Bronchial epithelial cell (primary cell): ENCODE data around the gene DOK6. TPM values are rescaled to one million over a fixed set of nuclear protein-coding genes. Genes with fewer than 3 reads are reported as not detected.
"Not testable (repeated sequence)": the region's sequence is repeated elsewhere in the genome, so short reads cannot be mapped to it uniquely, and the experiment has no call there.

Source experiments
- DNase-seq: peaks from one replicate; pipeline ENCODE4 v3.0.0-alpha.2; 2010; ENCODE audit warnings: low read depth
- FAIRE-seq: peaks from 2 replicates; lab custom pipeline; 2011; peaks lifted over from hg19 to GRCh38; lab: Jason Lieb, UNC
- H3K27me3 ChIP-seq: 2 replicates; pipeline ENCODE4 v1.5.1; 2011; ENCODE audit warnings: low read length; ENCODE audit not compliant: control insufficient read depth, insufficient read depth
- H3K36me3 ChIP-seq: 2 replicates; pipeline ENCODE4 v1.5.1; 2011; ENCODE audit warnings: low read length; ENCODE audit not compliant: control insufficient read depth, insufficient read depth
- H3K4me3 ChIP-seq: 2 replicates; pipeline ENCODE4 v1.5.1; 2011; ENCODE audit warnings: mild to moderate bottlenecking, low read depth, low read length, control low read depth
- total RNA-seq: library from RNA; depleted of rRNA; stranded (reverse); fragments of >200 nt; gene quantifications from 2 replicates; pipeline ENCODE4 v1.2.1, GENCODE V29; 2014
- TF ChIP-seq, protein P1 (sequence below): IDR thresholded peaks from 2 replicates; pipeline ENCODE4 v1.5.1; 2011; ENCODE audit warnings: mild to moderate bottlenecking, moderate library complexity, low read length, control low read depth, inconsistent platforms; ENCODE audit not compliant: insufficient read depth, severe bottlenecking

Gene DOK6
- total RNA-seq, 1 donor from 2014 or later = not detected

DNA sequence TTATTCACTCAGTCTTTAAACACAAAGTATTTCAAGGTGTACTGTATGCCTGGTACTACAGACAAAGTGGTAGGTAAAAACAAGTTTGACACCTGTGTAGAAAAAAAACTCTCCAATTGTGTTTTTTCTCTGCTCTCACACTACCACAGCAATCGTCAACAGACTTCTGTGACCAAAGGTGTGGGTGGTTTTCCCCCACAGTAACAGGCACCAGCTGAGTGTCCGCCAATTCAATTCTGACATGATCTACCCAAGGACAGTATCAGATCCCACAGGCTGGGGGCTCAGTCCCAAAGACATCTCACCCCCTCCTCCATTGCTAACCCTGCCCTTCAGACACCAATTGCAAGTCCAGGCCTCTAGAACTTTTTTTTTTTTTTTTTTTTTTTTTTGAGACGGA, 475.8 kb downstream of the DOK6 start:
- no peak overlapping the region for H3K4me3 ChIP-seq
- TF ChIP-seq, protein P1, sequence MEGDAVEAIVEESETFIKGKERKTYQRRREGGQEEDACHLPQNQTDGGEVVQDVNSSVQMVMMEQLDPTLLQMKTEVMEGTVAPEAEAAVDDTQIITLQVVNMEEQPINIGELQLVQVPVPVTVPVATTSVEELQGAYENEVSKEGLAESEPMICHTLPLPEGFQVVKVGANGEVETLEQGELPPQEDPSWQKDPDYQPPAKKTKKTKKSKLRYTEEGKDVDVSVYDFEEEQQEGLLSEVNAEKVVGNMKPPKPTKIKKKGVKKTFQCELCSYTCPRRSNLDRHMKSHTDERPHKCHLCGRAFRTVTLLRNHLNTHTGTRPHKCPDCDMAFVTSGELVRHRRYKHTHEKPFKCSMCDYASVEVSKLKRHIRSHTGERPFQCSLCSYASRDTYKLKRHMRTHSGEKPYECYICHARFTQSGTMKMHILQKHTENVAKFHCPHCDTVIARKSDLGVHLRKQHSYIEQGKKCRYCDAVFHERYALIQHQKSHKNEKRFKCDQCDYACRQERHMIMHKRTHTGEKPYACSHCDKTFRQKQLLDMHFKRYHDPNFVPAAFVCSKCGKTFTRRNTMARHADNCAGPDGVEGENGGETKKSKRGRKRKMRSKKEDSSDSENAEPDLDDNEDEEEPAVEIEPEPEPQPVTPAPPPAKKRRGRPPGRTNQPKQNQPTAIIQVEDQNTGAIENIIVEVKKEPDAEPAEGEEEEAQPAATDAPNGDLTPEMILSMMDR = no peak
- no peaks in the 10 kb centered on the region for H3K27me3 ChIP-seq
- DNase-seq = no peak
- no peaks in the 10 kb centered on the region for H3K36me3 ChIP-seq
- no peak for FAIRE-seq

DNA sequence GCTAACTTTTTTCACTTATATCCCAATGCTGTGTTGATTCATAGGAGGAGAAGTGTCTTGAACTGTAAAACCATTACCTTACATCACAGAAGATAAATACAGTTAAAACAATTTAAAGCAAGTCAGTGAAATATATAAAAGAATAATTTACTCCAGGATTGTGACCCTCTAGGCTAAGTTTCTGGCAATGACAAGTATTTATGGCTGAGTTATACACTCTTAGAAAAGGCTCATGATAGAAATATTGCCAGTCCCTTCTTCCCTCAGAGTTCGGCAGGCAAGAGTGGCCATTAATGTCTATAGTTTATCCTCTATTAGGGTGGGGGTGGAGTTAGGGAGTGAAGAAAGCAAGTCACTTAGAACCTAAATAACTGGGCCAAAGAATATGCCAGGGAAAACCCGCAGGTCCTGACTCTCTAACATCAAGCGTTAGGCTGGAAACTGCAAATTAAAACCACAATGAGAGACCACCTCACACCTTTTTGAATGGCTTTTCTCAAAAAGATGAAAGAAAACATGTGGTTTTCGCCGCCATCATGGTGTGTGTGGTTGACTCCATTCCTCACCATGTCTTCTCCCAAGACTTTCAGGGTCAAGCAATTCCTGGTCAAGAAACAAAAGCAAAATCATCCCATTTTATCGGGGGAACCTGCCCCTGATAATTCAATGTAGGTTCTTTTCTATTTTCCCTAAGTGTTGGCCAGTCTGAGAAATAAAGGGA, 477.7 kb downstream of the DOK6 start:
- Histone ChIP-seq H3K4me3 (no peak overlapping the region), H3K27me3 (no peaks in the 10 kb centered on the region), H3K36me3 (no peaks in the 10 kb centered on the region)
- TF ChIP-seq, protein P1 = no peak
- no peak for DNase-seq
- no peak for FAIRE-seq

DNA sequence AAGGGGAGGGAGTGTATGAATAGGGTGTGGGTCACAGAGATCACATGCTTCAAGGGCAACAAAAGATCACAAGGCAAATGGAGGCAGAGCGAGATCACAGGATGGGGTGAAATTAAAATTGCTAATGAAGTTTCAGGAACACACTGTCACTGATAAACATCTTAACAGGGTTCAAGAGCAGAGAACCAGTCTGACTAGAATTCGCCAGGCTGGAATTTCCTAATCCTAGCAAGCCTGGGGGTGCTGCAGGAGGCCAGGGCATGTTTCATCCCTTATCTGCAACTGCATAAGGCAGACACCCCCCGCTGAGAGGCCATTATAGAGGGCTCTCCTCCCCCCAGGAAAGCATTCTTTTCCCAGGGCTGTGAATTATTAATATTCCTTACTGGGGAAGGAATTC, 478.4 kb downstream of the DOK6 start:
- not testable (repeated sequence) for DNase-seq, H3K4me3 ChIP-seq, H3K27me3 ChIP-seq, FAIRE-seq, H3K36me3 ChIP-seq

DNA sequence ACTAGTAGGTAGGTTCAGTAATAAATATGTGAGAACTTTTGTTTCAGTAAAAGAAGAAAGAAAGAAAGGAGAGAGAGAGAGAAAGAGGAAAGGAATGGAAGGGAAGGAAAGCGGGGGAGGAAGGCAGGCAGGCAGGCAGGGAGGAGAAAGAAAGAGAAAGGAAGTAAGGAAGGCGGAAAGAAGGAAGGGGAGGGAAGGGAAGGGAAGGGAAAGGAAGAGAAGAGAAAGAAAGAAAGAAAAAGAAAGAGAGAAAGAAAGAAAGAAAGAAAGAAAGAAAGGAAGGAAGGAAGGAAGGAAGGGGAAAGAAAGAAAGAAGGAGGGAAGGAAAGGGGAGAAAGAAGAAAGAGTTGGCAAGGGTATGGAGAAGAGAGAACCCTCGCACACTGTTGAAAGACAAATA, 479.4 kb downstream of the DOK6 start:
- H3K27me3 ChIP-seq = no peaks in the 10 kb centered on the region
- TF ChIP-seq, protein P1 = no peak
- FAIRE-seq = no peak
- no peak for DNase-seq
- H3K4me3 ChIP-seq = no peak overlapping the region
- no peaks in the 10 kb centered on the region for H3K36me3 ChIP-seq

DNA sequence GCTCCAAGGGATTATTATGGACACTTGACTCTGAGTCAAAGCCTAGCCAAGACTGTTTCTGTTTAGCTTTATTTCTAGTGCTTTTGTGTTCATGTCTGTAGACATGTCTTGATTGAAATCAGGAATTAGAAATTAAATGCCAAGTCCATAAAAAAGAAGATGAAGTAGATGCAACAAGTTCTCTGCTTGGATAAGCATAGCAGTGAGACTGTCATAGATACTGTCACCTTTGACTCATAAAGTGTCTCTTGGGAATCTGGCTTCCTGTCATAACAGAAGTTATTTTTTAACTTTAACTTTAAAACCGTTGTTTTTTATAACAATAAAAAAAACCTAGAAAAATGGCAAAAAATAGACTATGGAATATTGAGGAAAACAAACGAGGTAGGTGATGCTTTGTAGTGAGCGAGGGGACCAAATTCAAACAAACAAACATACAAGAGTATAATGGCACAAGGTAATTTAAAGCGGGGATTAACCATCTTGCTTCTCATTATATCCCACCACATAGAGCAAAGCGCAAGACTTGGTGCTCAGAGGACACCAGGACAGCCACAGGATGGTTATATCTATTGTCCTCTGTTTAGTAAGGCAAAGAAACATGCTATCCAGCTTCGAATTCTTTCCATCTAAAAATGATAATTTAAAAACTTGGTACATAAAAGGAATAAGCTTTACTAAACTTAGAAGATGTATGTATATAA, 482.4 kb downstream of the DOK6 start:
- Histone ChIP-seq H3K27me3 (no peaks in the 10 kb centered on the region), H3K4me3 (no peak overlapping the region), H3K36me3 (no peaks in the 10 kb centered on the region)
- FAIRE-seq = no peak
- no peak for DNase-seq
- TF ChIP-seq, protein P1 = no peak

DNA sequence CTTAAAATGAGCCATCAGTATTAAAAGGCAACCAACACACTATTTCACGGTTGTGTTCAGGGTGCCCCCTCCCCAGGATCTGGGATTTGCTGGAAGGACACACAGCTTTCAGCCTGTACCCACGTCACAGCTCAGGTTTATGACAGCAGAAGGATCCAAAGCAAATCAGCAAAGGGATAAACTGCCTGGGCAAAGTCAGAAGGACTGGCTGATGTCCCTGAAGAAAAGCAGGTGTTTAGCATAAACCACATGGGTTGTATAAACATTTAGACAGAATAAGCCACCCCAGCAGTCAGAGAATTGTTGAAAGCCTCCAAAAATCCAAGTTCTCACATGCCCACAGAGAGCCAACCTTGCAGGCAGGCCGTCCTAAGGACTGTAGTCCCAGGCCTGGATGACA, 483.1 kb downstream of the DOK6 start:
- TF ChIP-seq, protein P1 = no peak
- no peak for DNase-seq
- FAIRE-seq = no peak
- Histone ChIP-seq H3K27me3 (no peaks in the 10 kb centered on the region), H3K4me3 (no peak overlapping the region), H3K36me3 (no peaks in the 10 kb centered on the region)
